K562 (cell line): ENCODE results near the gene GNG7. TPM values are rescaled to one million over a fixed set of nuclear protein-coding genes. Genes with fewer than 3 reads are reported as not detected.

Source experiments
- BACH1 ChIP-seq: fragments of 200-800 bp; sonication (Bioruptor generic); IDR thresholded peaks from 2 replicates; pipeline ENCODE4 v1.6.1; 2016; ENCODE audit warnings: missing genetic modification characterization, missing compliant biosample characterization
- BHLHE40 ChIP-seq: IDR thresholded peaks from 2 replicates; pipeline ENCODE4 v1.6.1; 2011; ENCODE audit warnings: low read length, improper control_type of control experiment
- BRCA1 ChIP-seq, 2 experiments: fragments of 450-650 bp in 1 of 2; sonication (generic) in 1 of 2; formaldehyde crosslinking in 1 of 2; IDR thresholded peaks; 2 replicates each; pipeline versions ENCODE4 v1.5.0 to v1.6.1; 2017 to 2020; ENCODE audit warnings: mild to moderate bottlenecking in 1 of 2, missing genetic modification reagents in 1 of 2
- CREB1 ChIP-seq, 2 experiments: sonication (generic) in 1 of 2; formaldehyde crosslinking in 1 of 2; IDR thresholded peaks; 2 replicates each; pipeline versions ENCODE4 v1.6.1 to v1.8.0; 2012 to 2022; ENCODE audit warnings: inconsistent platforms in 1 of 2, mild to moderate bottlenecking in 1 of 2, missing genetic modification reagents in 1 of 2, moderate library complexity in 1 of 2
- HDAC2 ChIP-seq: fragments of 450-650 bp; IDR thresholded peaks from 2 replicates; pipeline ENCODE4 v1.6.1; 2016; ENCODE audit warnings: mild to moderate bottlenecking
- HDAC3 ChIP-seq: fragments of 450-650 bp; IDR thresholded peaks from 2 replicates; pipeline ENCODE4 v1.6.1; 2018; ENCODE audit warnings: borderline replicate concordance, mild to moderate bottlenecking, moderate library complexity; ENCODE audit not compliant: partially characterized antibody
- KDM1A ChIP-seq, 2 experiments: fragments of 450-650 bp; IDR thresholded peaks; 2 replicates each; pipeline ENCODE4 v1.6.1; 2016; ENCODE audit warnings: mild to moderate bottlenecking in 2 of 2
- MTA1 ChIP-seq: fragments of 450-650 bp; IDR thresholded peaks from 2 replicates; pipeline ENCODE4 v1.6.1; 2017; ENCODE audit warnings: borderline replicate concordance
- MTA2 ChIP-seq: fragments of 450-650 bp; IDR thresholded peaks from 2 replicates; pipeline ENCODE4 v1.6.1; 2016; ENCODE audit warnings: low read depth
- PHF20 ChIP-seq: fragments of 450-650 bp; IDR thresholded peaks from 2 replicates; pipeline ENCODE4 v1.6.1; 2018; ENCODE audit not compliant: partially characterized antibody
- SMAD4 ChIP-seq: fragments of 250-450 bp; sonication (Bioruptor Pico); conservative IDR thresholded peaks from 2 replicates; pipeline ENCODE4 v1.8.0; 2021; ENCODE audit warnings: inconsistent platforms, mild to moderate bottlenecking, moderate library complexity
- SMARCC2 ChIP-seq: fragments of 450-650 bp; IDR thresholded peaks from 2 replicates; pipeline ENCODE4 v1.6.1; 2017; ENCODE audit warnings: antibody characterized with exemption, moderate library complexity, mild to moderate bottlenecking, low read depth
- SRSF1 ChIP-seq: fragments of 200-400 bp; formaldehyde crosslinking; IDR thresholded peaks from 2 replicates; pipeline ENCODE4 v1.6.1; 2017; ENCODE audit warnings: mild to moderate bottlenecking, low read depth, low read length, moderate library complexity
- YY1 ChIP-seq, 3 experiments: IDR thresholded peaks; 2 replicates each; pipeline ENCODE4 v1.6.1; 2011; ENCODE audit warnings: low read length in 2 of 3, mild to moderate bottlenecking in 2 of 3, moderate library complexity in 2 of 3, borderline replicate concordance in 1 of 3, control low read depth in 1 of 3, low read depth in 1 of 3; ENCODE audit not compliant: insufficient read depth in 3 of 3, insufficient replicate concordance in 2 of 3, control insufficient read depth in 1 of 3, insufficient read length in 1 of 3; ENCODE audit errors: extremely low read depth in 1 of 3
- ZKSCAN8 ChIP-seq: fragments of 200-800 bp; sonication (Bioruptor generic); IDR thresholded peaks from 2 replicates; pipeline ENCODE4 v1.6.1; 2016; ENCODE audit warnings: missing genetic modification characterization, missing compliant biosample characterization
- ZNF644 ChIP-seq: fragments of 200-800 bp; sonication (Bioruptor generic); IDR thresholded peaks from 2 replicates; pipeline ENCODE4 v1.6.1; 2016; ENCODE audit warnings: low read depth, missing genetic modification characterization, missing compliant biosample characterization
- ZNF699 ChIP-seq: fragments of 250-450 bp; sonication (Bioruptor Pico); IDR thresholded peaks from 2 replicates; pipeline ENCODE4 v1.8.0; 2021; ENCODE audit warnings: mild to moderate bottlenecking, moderate library complexity; ENCODE audit not compliant: insufficient replicate concordance
- ZNF778 ChIP-seq: fragments of 450-650 bp; formaldehyde crosslinking; IDR thresholded peaks from 2 replicates; pipeline ENCODE4 v1.4.0; 2020; ENCODE audit warnings: mild to moderate bottlenecking, moderate library complexity
- ZNF785 ChIP-seq: fragments of 250-450 bp; sonication (Bioruptor Pico); IDR thresholded peaks from 2 replicates; pipeline ENCODE4 v1.4.0; 2020; ENCODE audit warnings: mild to moderate bottlenecking
- ZSCAN29 ChIP-seq: fragments of 450-650 bp; IDR thresholded peaks from 2 replicates; pipeline ENCODE4 v1.6.1; 2017
- polyA plus RNA-seq, 8 experiments: library from polyadenylated mRNA; depleted of rRNA in 4 of 8; stranded (reverse) in 5 of 8; unstranded in 3 of 8; fragments of >200 nt; fragmentation: Nextera tagmentation in 2 of 8; fragmentation: Illumina TruSeq in 1 of 8; extraction: Ambion mirVana in 2 of 8; extraction: Trizol in 1 of 8; gene quantifications; 2 replicates each; pipeline versions ENCODE4 v1.2.1 to v1.2.3, GENCODE V29; 2011 to 2014; ENCODE audit warnings: inconsistent platforms in 1 of 8, missing spikeins in 1 of 8
- total RNA-seq, 7 experiments: library from RNA; depleted of rRNA in 6 of 7; stranded (reverse); fragments of >200 nt in 6 of 7; fragmentation: Illumina TruSeq in 2 of 7; extraction: Trizol in 2 of 7; gene quantifications; 2 replicates each; pipeline versions ENCODE4 v1.2.1 to v1.2.3, GENCODE V29; 2011 to 2021; ENCODE audit warnings: low replicate concordance in 1 of 7
- TF ChIP-seq, protein P1 (sequence below): fragments of 250-450 bp; sonication (Bioruptor Pico); IDR thresholded peaks from 2 replicates; pipeline ENCODE4 v1.8.0; 2021; ENCODE audit warnings: moderate library complexity, mild to moderate bottlenecking, inconsistent platforms
- TF ChIP-seq, protein P2 (sequence below), 2 experiments: IDR thresholded peaks; 2 replicates each; pipeline ENCODE4 v1.6.1; 2012; ENCODE audit warnings: improper control_type of control experiment in 2 of 2, low read depth in 2 of 2, low read length in 2 of 2, borderline replicate concordance in 1 of 2
- TF ChIP-seq, protein P3 (sequence below): fragments of 450-650 bp; IDR thresholded peaks from 2 replicates; pipeline ENCODE4 v1.6.1; 2016

GNG7 gene
- total and polyA plus RNA-seq, 9 of the 15 experiments (the other 6 are each of a cell fraction or from before 2014, with no cell fraction given), result 0.01 to 0.20 (median 0.06) TPM; not detected in 1

DNA sequence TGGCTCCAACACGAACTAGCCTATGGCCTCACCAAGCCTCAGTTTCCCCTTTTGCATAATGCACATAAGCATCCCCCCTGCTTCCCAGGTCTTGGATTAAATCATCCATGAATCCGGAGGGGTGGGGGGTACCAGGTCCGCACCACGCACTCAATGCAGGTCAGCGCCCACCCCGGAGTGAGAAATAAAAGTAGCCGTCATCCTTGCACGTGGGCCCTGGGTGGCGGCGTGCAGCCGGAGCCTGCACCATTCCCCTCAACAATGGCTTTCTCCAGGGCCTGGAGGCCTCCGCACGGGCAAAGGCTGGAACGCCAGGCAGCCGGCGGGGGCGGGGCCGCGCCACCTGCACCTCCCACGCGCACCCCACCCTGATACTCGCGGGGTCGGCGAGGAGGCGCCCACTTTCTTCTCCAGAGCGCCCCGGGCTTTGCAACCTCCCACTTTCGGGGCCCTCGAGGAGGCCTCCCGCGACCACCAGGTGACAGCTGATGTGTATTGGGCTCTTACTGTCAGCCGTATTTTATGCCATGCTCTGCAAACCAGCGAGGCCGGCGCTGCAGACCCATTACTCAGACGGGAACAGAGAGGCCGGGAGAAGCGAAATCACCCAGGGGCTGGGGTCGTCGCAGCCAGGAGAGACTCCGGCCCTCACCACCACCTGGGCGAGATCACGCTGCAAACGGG, 227.3 kb downstream of the GNG7 start (continued):
- TF ChIP-seq, protein P1, sequence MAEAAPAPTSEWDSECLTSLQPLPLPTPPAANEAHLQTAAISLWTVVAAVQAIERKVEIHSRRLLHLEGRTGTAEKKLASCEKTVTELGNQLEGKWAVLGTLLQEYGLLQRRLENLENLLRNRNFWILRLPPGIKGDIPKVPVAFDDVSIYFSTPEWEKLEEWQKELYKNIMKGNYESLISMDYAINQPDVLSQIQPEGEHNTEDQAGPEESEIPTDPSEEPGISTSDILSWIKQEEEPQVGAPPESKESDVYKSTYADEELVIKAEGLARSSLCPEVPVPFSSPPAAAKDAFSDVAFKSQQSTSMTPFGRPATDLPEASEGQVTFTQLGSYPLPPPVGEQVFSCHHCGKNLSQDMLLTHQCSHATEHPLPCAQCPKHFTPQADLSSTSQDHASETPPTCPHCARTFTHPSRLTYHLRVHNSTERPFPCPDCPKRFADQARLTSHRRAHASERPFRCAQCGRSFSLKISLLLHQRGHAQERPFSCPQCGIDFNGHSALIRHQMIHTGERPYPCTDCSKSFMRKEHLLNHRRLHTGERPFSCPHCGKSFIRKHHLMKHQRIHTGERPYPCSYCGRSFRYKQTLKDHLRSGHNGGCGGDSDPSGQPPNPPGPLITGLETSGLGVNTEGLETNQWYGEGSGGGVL, result no peak
- TF ChIP-seq, protein P2, sequence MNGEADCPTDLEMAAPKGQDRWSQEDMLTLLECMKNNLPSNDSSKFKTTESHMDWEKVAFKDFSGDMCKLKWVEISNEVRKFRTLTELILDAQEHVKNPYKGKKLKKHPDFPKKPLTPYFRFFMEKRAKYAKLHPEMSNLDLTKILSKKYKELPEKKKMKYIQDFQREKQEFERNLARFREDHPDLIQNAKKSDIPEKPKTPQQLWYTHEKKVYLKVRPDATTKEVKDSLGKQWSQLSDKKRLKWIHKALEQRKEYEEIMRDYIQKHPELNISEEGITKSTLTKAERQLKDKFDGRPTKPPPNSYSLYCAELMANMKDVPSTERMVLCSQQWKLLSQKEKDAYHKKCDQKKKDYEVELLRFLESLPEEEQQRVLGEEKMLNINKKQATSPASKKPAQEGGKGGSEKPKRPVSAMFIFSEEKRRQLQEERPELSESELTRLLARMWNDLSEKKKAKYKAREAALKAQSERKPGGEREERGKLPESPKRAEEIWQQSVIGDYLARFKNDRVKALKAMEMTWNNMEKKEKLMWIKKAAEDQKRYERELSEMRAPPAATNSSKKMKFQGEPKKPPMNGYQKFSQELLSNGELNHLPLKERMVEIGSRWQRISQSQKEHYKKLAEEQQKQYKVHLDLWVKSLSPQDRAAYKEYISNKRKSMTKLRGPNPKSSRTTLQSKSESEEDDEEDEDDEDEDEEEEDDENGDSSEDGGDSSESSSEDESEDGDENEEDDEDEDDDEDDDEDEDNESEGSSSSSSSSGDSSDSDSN (IDR thresholded peaks at IDR 0.05; ENCODE audit: borderline replicate concordance in 1 of 2, low read depth in 2 of 2, low read length in 2 of 2), result 0 out of 4 replicates have a peak, but pooled peaks of 1 of the 2 experiments have one; percentile 45
- TF ChIP-seq ZNF699 (no peak), HDAC2 (peak; percentile 91), ZSCAN29 (no peak), ZNF785 (CRISPR knock-in tag) (no peak), MTA1 (no peak), YY1 (IDR thresholded peaks at IDR 0.05; ENCODE audit: borderline replicate concordance in 1 of 3, control insufficient read depth in 1 of 3, extremely low read depth in 1 of 3, insufficient read depth in 3 of 3, insufficient read length in 1 of 3, insufficient replicate concordance in 2 of 3, low read depth in 1 of 3, low read length in 2 of 3) (peak in 1 of 3 experiments; percentile 35), HDAC3 (no peak), BRCA1 (IDR thresholded peaks at IDR 0.05) (no peak), BRCA1 (CRISPR knock-in tag; IDR thresholded peaks at IDR 0.05) (peak; percentile 54; the same call in 1 of the 2 replicates), KDM1A (IDR thresholded peaks at IDR 0.05) (peak; percentile 87 to 95), SRSF1 (0 out of 2 replicates have a peak, but pooled peaks have one; percentile 22), ZNF778 (no peak), MTA2 (no peak), PHF20 (peak; percentile 75), SMAD4 (0 out of 2 replicates have a peak, but pooled peaks have one; percentile 15), CREB1 (IDR thresholded peaks at IDR 0.05) (no peak), CREB1 (CRISPR knock-in tag; IDR thresholded peaks at IDR 0.05) (peak; percentile 7; the same call in 1 of the 2 replicates), BHLHE40 (peak; percentile 81), ZKSCAN8 (CRISPR knock-in tag) (no peak), ZNF644 (tag) (no peak), BACH1 (no peak), SMARCC2 (no peak)
- TF ChIP-seq, protein P3, sequence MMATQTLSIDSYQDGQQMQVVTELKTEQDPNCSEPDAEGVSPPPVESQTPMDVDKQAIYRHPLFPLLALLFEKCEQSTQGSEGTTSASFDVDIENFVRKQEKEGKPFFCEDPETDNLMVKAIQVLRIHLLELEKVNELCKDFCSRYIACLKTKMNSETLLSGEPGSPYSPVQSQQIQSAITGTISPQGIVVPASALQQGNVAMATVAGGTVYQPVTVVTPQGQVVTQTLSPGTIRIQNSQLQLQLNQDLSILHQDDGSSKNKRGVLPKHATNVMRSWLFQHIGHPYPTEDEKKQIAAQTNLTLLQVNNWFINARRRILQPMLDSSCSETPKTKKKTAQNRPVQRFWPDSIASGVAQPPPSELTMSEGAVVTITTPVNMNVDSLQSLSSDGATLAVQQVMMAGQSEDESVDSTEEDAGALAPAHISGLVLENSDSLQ, result peak; percentile 54
